OCI-LY1 (cell line): ENCODE results near the gene UBE2D4.
"Not testable (repeated sequence)": the region's sequence is repeated elsewhere in the genome, so short reads cannot be mapped to it uniquely, and the experiment has no call there.

Experiments used
- H2AFZ ChIP-seq: fragments of 200-600 bp; sonication (generic), shearing (Covaris generic); 2 replicates; pipeline ENCODE4 v1.6.0; 2014; ENCODE audit warnings: antibody characterized with exemption, mild to moderate bottlenecking, low read length
- H3F3A ChIP-seq: fragments of 200-600 bp; sonication (generic), shearing (Covaris generic); 2 replicates; pipeline ENCODE4 v1.6.0; 2014; ENCODE audit warnings: mild to moderate bottlenecking, antibody characterized with exemption, low read length, moderate library complexity; ENCODE audit not compliant: insufficient read depth
- H3K27ac ChIP-seq: fragments of 200-600 bp; sonication (generic); 2 replicates; pipeline ENCODE4 v1.5.1; 2014; ENCODE audit warnings: low read length, mixed run types, mild to moderate bottlenecking, low read depth; ENCODE audit not compliant: poor library complexity, severe bottlenecking
- H3K27me3 ChIP-seq: fragments of 200-600 bp; sonication (generic); 2 replicates; pipeline ENCODE4 v1.6.0; 2014; ENCODE audit warnings: antibody characterized with exemption, mild to moderate bottlenecking, low read length, moderate library complexity; ENCODE audit not compliant: insufficient read depth
- H3K36me3 ChIP-seq: fragments of 200-600 bp; sonication (generic); 2 replicates; pipeline ENCODE4 v1.6.1; 2014; ENCODE audit warnings: mild to moderate bottlenecking, antibody characterized with exemption, low read length, moderate library complexity, mixed read lengths; ENCODE audit not compliant: insufficient read depth
- H3K4me1 ChIP-seq: fragments of 200-600 bp; sonication (generic); 2 replicates; pipeline ENCODE4 v1.5.1; 2014; ENCODE audit warnings: mild to moderate bottlenecking, low read length, moderate library complexity; ENCODE audit not compliant: insufficient read depth, severe bottlenecking
- H3K4me2 ChIP-seq: fragments of 200-600 bp; sonication (generic), shearing (Covaris generic); 2 replicates; pipeline ENCODE4 v1.6.1; 2014; ENCODE audit warnings: low read length
- H3K4me3 ChIP-seq: fragments of 200-600 bp; sonication (generic); 2 replicates; pipeline ENCODE4 v1.5.1; 2014; ENCODE audit warnings: low read length, low read depth, mild to moderate bottlenecking, mixed read lengths; ENCODE audit not compliant: poor library complexity, severe bottlenecking
- H3K79me2 ChIP-seq: fragments of 200-600 bp; shearing (Covaris generic); 2 replicates; pipeline ENCODE4 v1.6.1; 2016; ENCODE audit warnings: mixed run types, low read length, mixed read lengths; ENCODE audit not compliant: insufficient read depth
- H3K9ac ChIP-seq: fragments of 200-600 bp; sonication (generic), shearing (Covaris generic); 2 replicates; pipeline ENCODE4 v1.6.1; 2014; ENCODE audit warnings: mild to moderate bottlenecking, low read length, mixed read lengths
- H3K9me2 ChIP-seq: fragments of 200-600 bp; sonication (generic), shearing (Covaris generic); 2 replicates; pipeline ENCODE4 v1.6.1; 2014; ENCODE audit warnings: low read depth, mild to moderate bottlenecking, low read length, mixed read lengths
- H3K9me3 ChIP-seq: fragments of 200-600 bp; shearing (Covaris generic); 2 replicates; pipeline ENCODE4 v1.6.1; 2014; ENCODE audit warnings: low read length, mixed read lengths
- H4K20me1 ChIP-seq: fragments of 200-600 bp; sonication (generic), shearing (Covaris generic); 2 replicates; pipeline ENCODE4 v1.6.0; 2016; ENCODE audit warnings: mild to moderate bottlenecking, low read length; ENCODE audit not compliant: insufficient read depth
- CTCF ChIP-seq: fragments of 200-600 bp; sonication (generic), shearing (Covaris generic); IDR thresholded peaks from 2 replicates; pipeline ENCODE4 v1.5.1; 2017; ENCODE audit warnings: mild to moderate bottlenecking, antibody characterized with exemption, low read length, moderate library complexity, mixed read lengths

Gene UBE2D4

GRCh38 chr7:43983736-43984135 is 57.5 kb downstream of the UBE2D4 start:
- H3K27ac ChIP-seq, H3F3A ChIP-seq, H4K20me1 ChIP-seq, H3K4me2 ChIP-seq, H3K27me3 ChIP-seq, H3K4me3 ChIP-seq, H3K9me2 ChIP-seq, H3K36me3 ChIP-seq, H3K9ac ChIP-seq, H3K79me2 ChIP-seq, H3K9me3 ChIP-seq, H3K4me1 ChIP-seq, H2AFZ ChIP-seq: not testable (repeated sequence)
- TF ChIP-seq CTCF: peak; percentile 28; the same call in 1 of the 2 replicates

- H4K20me1 ChIP-seq, H3K4me1 ChIP-seq, H3K9me3 ChIP-seq, H3K9ac ChIP-seq, H3K36me3 ChIP-seq, H2AFZ ChIP-seq, H3F3A ChIP-seq, H3K79me2 ChIP-seq, H3K9me2 ChIP-seq, H3K27me3 ChIP-seq, H3K27ac ChIP-seq: not testable (repeated sequence)
- peak; percentile 46 for TF ChIP-seq CTCF
- Histone ChIP-seq H3K4me2 (peak overlapping the region; percentile 68), H3K4me3 (peak overlapping the region; percentile 47)
Measured at GRCh38 chr7:43985904-43986864, 59.9 kb downstream of the UBE2D4 start.

- not testable (repeated sequence) for H3K4me2 ChIP-seq, H3F3A ChIP-seq, H3K9me2 ChIP-seq, H3K36me3 ChIP-seq, H3K4me3 ChIP-seq, H3K9me3 ChIP-seq, H2AFZ ChIP-seq, H4K20me1 ChIP-seq, H3K79me2 ChIP-seq, H3K4me1 ChIP-seq, H3K27me3 ChIP-seq, H3K9ac ChIP-seq, H3K27ac ChIP-seq
Measured at GRCh38 chr7:43987476-43987875, 61.2 kb downstream of the UBE2D4 start.

- H2AFZ ChIP-seq, H3K79me2 ChIP-seq, H3K27ac ChIP-seq, H3F3A ChIP-seq, H4K20me1 ChIP-seq, H3K4me1 ChIP-seq, H3K4me3 ChIP-seq, H3K4me2 ChIP-seq, H3K27me3 ChIP-seq, H3K36me3 ChIP-seq, H3K9ac ChIP-seq, H3K9me2 ChIP-seq, H3K9me3 ChIP-seq: not testable (repeated sequence)
Measured at GRCh38 chr7:43990011-43990585, 63.9 kb downstream of the UBE2D4 start.

GRCh38 chr7:43990829-43991228 is 64.6 kb downstream of the UBE2D4 start:
- H3K27me3 ChIP-seq, H3K27ac ChIP-seq, H3K9me2 ChIP-seq, H3K4me2 ChIP-seq, H3K9me3 ChIP-seq, H3K4me1 ChIP-seq, H2AFZ ChIP-seq, H3K4me3 ChIP-seq, H3F3A ChIP-seq, H3K36me3 ChIP-seq, H3K9ac ChIP-seq, H3K79me2 ChIP-seq, H4K20me1 ChIP-seq: not testable (repeated sequence)

- H3K9me2 ChIP-seq, H3K9ac ChIP-seq, H3K9me3 ChIP-seq, H3K4me2 ChIP-seq, H3F3A ChIP-seq, H3K27ac ChIP-seq, H3K79me2 ChIP-seq, H3K36me3 ChIP-seq, H2AFZ ChIP-seq, H3K4me1 ChIP-seq, H3K27me3 ChIP-seq, H4K20me1 ChIP-seq, H3K4me3 ChIP-seq: not testable (repeated sequence)
Measured at GRCh38 chr7:43992896-43993295, 66.7 kb downstream of the UBE2D4 start.
